Measurements from ENCODE around the gene STX12. TPM values are rescaled to one million over a fixed set of nuclear protein-coding genes. Genes with fewer than 3 reads are reported as not detected.
A peak's percentile ranks its signal among the peaks of the same experiment; 100 is the strongest.

The STX12 gene
- total and polyA plus RNA-seq, 2 experiments from 2014 or later = 6.1 to 9.0 TPM

DNA sequence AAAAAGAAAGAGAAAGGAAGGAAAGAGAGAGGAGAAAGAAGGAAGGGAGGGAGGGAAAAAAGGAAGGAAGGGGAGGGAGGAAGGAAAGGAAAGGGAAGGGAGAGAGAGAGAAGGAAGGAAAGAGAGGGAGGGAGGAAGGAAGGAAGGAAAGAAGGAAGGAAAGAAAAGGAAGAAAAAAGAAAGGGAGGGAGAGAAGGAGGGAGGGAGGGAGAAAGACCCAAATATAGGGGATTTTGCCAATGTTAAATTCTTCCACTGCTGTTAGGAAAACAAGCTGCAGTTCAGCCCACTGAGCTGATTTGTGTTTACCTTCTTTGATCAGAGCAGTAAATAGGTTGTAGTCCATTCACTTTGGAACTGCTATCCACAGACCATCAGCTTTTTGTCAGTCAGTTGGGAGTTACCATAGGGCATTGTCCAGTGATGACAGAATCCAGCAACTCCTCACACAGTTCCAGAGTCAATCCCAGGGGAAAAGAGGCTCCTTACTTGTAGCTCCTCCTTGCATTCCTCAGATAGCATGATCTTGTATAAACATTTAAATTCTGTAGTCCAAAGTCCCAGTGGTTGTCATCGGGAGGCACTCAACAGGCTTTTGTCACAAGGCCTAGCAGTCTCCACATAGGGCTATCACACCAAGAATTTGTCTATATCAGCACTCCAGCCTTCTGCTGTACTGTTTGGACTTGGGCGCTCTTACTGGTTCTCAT lies 44.1 kb downstream of the STX12 start (continued):
- TF ChIP-seq, protein P1, sequence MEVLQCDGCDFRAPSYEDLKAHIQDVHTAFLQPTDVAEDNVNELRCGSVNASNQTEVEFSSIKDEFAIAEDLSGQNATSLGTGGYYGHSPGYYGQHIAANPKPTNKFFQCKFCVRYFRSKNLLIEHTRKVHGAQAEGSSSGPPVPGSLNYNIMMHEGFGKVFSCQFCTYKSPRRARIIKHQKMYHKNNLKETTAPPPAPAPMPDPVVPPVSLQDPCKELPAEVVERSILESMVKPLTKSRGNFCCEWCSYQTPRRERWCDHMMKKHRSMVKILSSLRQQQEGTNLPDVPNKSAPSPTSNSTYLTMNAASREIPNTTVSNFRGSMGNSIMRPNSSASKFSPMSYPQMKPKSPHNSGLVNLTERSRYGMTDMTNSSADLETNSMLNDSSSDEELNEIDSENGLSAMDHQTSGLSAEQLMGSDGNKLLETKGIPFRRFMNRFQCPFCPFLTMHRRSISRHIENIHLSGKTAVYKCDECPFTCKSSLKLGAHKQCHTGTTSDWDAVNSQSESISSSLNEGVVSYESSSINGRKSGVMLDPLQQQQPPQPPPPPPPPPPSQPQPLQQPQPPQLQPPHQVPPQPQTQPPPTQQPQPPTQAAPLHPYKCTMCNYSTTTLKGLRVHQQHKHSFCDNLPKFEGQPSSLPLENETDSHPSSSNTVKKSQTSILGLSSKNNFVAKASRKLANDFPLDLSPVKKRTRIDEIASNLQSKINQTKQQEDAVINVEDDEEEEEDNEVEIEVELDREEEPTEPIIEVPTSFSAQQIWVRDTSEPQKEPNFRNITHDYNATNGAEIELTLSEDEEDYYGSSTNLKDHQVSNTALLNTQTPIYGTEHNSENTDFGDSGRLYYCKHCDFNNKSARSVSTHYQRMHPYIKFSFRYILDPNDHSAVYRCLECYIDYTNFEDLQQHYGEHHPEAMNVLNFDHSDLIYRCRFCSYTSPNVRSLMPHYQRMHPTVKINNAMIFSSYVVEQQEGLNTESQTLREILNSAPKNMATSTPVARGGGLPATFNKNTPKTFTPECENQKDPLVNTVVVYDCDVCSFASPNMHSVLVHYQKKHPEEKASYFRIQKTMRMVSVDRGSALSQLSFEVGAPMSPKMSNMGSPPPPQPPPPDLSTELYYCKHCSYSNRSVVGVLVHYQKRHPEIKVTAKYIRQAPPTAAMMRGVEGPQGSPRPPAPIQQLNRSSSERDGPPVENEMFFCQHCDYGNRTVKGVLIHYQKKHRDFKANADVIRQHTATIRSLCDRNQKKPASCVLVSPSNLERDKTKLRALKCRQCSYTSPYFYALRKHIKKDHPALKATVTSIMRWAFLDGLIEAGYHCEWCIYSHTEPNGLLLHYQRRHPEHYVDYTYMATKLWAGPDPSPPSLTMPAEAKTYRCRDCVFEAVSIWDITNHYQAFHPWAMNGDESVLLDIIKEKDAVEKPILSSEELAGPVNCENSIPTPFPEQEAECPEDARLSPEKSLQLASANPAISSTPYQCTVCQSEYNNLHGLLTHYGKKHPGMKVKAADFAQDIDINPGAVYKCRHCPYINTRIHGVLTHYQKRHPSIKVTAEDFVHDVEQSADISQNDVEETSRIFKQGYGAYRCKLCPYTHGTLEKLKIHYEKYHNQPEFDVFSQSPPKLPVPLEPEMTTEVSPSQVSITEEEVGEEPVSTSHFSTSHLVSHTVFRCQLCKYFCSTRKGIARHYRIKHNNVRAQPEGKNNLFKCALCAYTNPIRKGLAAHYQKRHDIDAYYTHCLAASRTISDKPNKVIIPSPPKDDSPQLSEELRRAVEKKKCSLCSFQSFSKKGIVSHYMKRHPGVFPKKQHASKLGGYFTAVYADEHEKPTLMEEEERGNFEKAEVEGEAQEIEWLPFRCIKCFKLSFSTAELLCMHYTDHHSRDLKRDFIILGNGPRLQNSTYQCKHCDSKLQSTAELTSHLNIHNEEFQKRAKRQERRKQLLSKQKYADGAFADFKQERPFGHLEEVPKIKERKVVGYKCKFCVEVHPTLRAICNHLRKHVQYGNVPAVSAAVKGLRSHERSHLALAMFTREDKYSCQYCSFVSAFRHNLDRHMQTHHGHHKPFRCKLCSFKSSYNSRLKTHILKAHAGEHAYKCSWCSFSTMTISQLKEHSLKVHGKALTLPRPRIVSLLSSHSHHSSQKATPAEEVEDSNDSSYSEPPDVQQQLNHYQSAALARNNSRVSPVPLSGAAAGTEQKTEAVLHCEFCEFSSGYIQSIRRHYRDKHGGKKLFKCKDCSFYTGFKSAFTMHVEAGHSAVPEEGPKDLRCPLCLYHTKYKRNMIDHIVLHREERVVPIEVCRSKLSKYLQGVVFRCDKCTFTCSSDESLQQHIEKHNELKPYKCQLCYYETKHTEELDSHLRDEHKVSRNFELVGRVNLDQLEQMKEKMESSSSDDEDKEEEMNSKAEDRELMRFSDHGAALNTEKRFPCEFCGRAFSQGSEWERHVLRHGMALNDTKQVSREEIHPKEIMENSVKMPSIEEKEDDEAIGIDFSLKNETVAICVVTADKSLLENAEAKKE (CRISPR knock-in tag; IDR thresholded peaks at IDR 0.05) = no peak
- TF ChIP-seq ZNF331 (CRISPR knock-in tag; IDR thresholded peaks at IDR 0.05; ENCODE audit: low read depth) (no peak), CREB1 (CRISPR knock-in tag; IDR thresholded peaks at IDR 0.05; ENCODE audit: low read depth) (no peak)

DNA sequence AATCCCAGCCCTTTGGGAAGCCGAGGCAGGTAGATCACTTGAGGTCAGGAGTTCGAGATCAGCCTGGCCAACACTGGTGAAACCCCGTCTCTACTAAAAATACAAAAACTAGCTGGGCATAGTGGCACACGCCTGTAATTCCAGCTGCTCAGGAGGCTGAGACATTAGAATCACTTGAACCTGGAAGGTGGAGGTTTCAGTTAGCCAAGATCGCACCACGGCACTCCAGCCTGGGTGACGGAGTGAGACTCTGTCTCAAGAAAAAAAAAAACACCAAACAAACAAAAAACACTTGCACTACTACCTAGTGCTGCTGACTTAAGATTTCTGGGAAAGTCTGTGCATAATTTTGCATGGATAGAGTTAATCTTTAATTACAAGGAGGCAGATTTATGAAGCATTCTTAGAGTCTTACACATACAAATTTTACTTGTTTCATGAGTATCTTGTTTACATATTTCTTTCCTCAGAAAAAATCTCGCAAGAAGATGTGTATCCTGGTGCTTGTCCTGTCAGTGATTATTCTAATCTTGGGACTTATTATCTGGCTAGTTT lies 48.8 kb downstream of the STX12 start:
- Histone ChIP-seq H3K79me2 (replicated peaks; ENCODE audit: insufficient read depth) (no peaks in the 10 kb centered on the region), H3K4me3 (no peak overlapping the region), H3F3A (replicated peaks; ENCODE audit: low read depth) (no peaks in the 10 kb centered on the region), H3K9me2 (ENCODE audit: insufficient read depth) (no peaks in the 10 kb centered on the region), H2AFZ (no peak overlapping the region), H3K4me1 (ENCODE audit: insufficient read depth) (no peaks in the 10 kb centered on the region), H3K27me3 (ENCODE audit: insufficient read depth) (no peaks in the 10 kb centered on the region), H3K4me2 (no peak overlapping the region), H3K27ac (ENCODE audit: low read depth) (0 out of 2 replicates have a peak overlapping the region, but pooled peaks have one; percentile 13), H3K36me3 (ENCODE audit: insufficient read depth) (0 out of 2 replicates have a peak, but pooled peaks cover 7% of the 10 kb centered on the region), H4K20me1 (replicated peaks; ENCODE audit: insufficient read depth) (no peaks in the 10 kb centered on the region)
- H3K27me3 Mint-ChIP-seq (ENCODE audit: insufficient read depth, low read depth, poor library complexity) = no peaks in the 10 kb centered on the region
- ATAC-seq (no peak), DNase-seq (ENCODE audit: low spot score) (no peak)
- H3K4me3 Mint-ChIP-seq = no peak overlapping the region
- no peaks in the 10 kb centered on the region for H3K9me3 Mint-ChIP-seq
- no peaks in the 10 kb centered on the region for H3K36me3 Mint-ChIP-seq (ENCODE audit: low read depth)
- no peaks in the 10 kb centered on the region for H3K4me1 Mint-ChIP-seq
- H3K27ac Mint-ChIP-seq = no peak overlapping the region
- TF ChIP-seq, protein P2, sequence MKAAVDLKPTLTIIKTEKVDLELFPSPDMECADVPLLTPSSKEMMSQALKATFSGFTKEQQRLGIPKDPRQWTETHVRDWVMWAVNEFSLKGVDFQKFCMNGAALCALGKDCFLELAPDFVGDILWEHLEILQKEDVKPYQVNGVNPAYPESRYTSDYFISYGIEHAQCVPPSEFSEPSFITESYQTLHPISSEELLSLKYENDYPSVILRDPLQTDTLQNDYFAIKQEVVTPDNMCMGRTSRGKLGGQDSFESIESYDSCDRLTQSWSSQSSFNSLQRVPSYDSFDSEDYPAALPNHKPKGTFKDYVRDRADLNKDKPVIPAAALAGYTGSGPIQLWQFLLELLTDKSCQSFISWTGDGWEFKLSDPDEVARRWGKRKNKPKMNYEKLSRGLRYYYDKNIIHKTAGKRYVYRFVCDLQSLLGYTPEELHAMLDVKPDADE (IDR thresholded peaks at IDR 0.05) = no peak
- TF ChIP-seq, protein P3, sequence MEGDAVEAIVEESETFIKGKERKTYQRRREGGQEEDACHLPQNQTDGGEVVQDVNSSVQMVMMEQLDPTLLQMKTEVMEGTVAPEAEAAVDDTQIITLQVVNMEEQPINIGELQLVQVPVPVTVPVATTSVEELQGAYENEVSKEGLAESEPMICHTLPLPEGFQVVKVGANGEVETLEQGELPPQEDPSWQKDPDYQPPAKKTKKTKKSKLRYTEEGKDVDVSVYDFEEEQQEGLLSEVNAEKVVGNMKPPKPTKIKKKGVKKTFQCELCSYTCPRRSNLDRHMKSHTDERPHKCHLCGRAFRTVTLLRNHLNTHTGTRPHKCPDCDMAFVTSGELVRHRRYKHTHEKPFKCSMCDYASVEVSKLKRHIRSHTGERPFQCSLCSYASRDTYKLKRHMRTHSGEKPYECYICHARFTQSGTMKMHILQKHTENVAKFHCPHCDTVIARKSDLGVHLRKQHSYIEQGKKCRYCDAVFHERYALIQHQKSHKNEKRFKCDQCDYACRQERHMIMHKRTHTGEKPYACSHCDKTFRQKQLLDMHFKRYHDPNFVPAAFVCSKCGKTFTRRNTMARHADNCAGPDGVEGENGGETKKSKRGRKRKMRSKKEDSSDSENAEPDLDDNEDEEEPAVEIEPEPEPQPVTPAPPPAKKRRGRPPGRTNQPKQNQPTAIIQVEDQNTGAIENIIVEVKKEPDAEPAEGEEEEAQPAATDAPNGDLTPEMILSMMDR (conservative IDR thresholded peaks at IDR 0.05; ENCODE audit: low read depth in 2 of 2) = no peak
- TF ChIP-seq, protein P4, sequence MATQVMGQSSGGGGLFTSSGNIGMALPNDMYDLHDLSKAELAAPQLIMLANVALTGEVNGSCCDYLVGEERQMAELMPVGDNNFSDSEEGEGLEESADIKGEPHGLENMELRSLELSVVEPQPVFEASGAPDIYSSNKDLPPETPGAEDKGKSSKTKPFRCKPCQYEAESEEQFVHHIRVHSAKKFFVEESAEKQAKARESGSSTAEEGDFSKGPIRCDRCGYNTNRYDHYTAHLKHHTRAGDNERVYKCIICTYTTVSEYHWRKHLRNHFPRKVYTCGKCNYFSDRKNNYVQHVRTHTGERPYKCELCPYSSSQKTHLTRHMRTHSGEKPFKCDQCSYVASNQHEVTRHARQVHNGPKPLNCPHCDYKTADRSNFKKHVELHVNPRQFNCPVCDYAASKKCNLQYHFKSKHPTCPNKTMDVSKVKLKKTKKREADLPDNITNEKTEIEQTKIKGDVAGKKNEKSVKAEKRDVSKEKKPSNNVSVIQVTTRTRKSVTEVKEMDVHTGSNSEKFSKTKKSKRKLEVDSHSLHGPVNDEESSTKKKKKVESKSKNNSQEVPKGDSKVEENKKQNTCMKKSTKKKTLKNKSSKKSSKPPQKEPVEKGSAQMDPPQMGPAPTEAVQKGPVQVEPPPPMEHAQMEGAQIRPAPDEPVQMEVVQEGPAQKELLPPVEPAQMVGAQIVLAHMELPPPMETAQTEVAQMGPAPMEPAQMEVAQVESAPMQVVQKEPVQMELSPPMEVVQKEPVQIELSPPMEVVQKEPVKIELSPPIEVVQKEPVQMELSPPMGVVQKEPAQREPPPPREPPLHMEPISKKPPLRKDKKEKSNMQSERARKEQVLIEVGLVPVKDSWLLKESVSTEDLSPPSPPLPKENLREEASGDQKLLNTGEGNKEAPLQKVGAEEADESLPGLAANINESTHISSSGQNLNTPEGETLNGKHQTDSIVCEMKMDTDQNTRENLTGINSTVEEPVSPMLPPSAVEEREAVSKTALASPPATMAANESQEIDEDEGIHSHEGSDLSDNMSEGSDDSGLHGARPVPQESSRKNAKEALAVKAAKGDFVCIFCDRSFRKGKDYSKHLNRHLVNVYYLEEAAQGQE (IDR thresholded peaks at IDR 0.05; ENCODE audit: unreplicated experiment) = no peak
- TF ChIP-seq CREB1 (CRISPR knock-in tag; IDR thresholded peaks at IDR 0.05; ENCODE audit: low read depth) = no peak
- TF ChIP-seq ZNF331 (CRISPR knock-in tag; IDR thresholded peaks at IDR 0.05; ENCODE audit: low read depth) = no peak
- no peak for TF ChIP-seq JUNB (IDR thresholded peaks at IDR 0.05; ENCODE audit: unreplicated experiment)
- TF ChIP-seq ZNF114 (CRISPR knock-in tag; IDR thresholded peaks at IDR 0.05) = no peak
- TF ChIP-seq POLR2AphosphoS5 (IDR thresholded peaks at IDR 0.05; ENCODE audit: low read depth) = no peak
- TF ChIP-seq EZH2 (IDR thresholded peaks at IDR 0.05; ENCODE audit: low read depth, unreplicated experiment) = no peak
- TF ChIP-seq STAT1 (IDR thresholded peaks at IDR 0.05; ENCODE audit: unreplicated experiment) = no peak

All from GM23338 (cell line).